HepG2 (cell line): ENCODE data around the gene HADH. TPM values are rescaled to one million over a fixed set of nuclear protein-coding genes. Genes with fewer than 3 reads are reported as not detected.

ENCODE experiments used
- ATAC-seq: fragments of 200-7000 bp; cut with Tn5 transposase; 3 replicates; pipeline ENCODE4 v1.9.1; 2020; ENCODE audit warnings: mild to moderate bottlenecking, moderate library complexity
- BruUV-seq: library from RNA; stranded (reverse); fragments of 400-500 nt; replicated peaks from 2 replicates; lab custom pipeline; 2021; lab: Mats Ljungman, UMichigan
- CTCF ChIA-PET: fragments of 300-600 bp; formaldehyde crosslinking; extraction: SDS; loops from one replicate; lab custom pipeline; 2021; ENCODE audit warnings: low total read pairs, inconsistent platforms, low intra/inter-chr PET ratio; lab: Yijun Ruan, JAX
- POLR2A ChIA-PET: fragments of 350-600 bp; sonication (Branson Sonifier 250); formaldehyde crosslinking; loops from one replicate; lab custom pipeline; 2020; ENCODE audit warnings: antibody characterized with exemption, inconsistent platforms; lab: Yijun Ruan, JAX
- DNase-seq: peaks from one replicate; pipeline ENCODE4 v3.0.0-alpha.2; 2015; ENCODE audit warnings: low spot score
- FAIRE-seq: peaks from 3 replicates; lab custom pipeline; 2011; peaks lifted over from hg19 to GRCh38; lab: Jason Lieb, UNC
- H2AFZ ChIP-seq: one replicate; pipeline ENCODE4 v1.6.1; 2011; ENCODE audit warnings: low read length, inconsistent platforms
- H3K27ac ChIP-seq: fragments of 300-600 bp; 3 replicates; pipeline ENCODE4 v1.8.0; 2011; ENCODE audit warnings: mixed run types, mild to moderate bottlenecking, mixed read lengths, low read length, inconsistent platforms; ENCODE audit not compliant: insufficient read depth; ENCODE audit errors: extremely low read length
- H3K27me3 ChIP-seq, 2 experiments: fragments of 200-600 bp in 1 of 2; 2 replicates in 1 of 2; 3 replicates in 1 of 2; pipeline versions ENCODE4 v1.6.0 to v1.8.0; 2011; ENCODE audit warnings: low read length in 2 of 2, mild to moderate bottlenecking in 2 of 2, moderate library complexity in 2 of 2, inconsistent platforms in 1 of 2; ENCODE audit not compliant: insufficient read depth in 2 of 2, control insufficient read depth in 1 of 2
- H3K36me3 ChIP-seq, 2 experiments: fragments of 200-600 bp in 1 of 2; replicated peaks in 1 of 2; 2 replicates in 1 of 2; 3 replicates in 1 of 2; pipeline versions ENCODE4 v1.5.1 to v1.8.0; 2011; ENCODE audit warnings: low read length in 2 of 2, inconsistent platforms in 1 of 2; ENCODE audit not compliant: insufficient read depth in 2 of 2, control insufficient read depth in 1 of 2
- H3K4me1 ChIP-seq: 2 replicates; pipeline ENCODE4 v1.5.1; 2012; ENCODE audit warnings: low read length, inconsistent platforms; ENCODE audit not compliant: insufficient read depth
- H3K4me2 ChIP-seq: 2 replicates; pipeline ENCODE4 v1.6.0; 2011; ENCODE audit warnings: low read depth, low read length, inconsistent platforms
- H3K4me3 ChIP-seq, 3 experiments: fragments of 200-600 bp in 1 of 3; sonication (generic), shearing (Covaris generic) in 1 of 3; replicated peaks in 1 of 3; 2 replicates each; pipeline ENCODE4 v1.5.1; 2011 to 2016; ENCODE audit warnings: low read length in 3 of 3, inconsistent platforms in 2 of 3, low read depth in 2 of 3, mild to moderate bottlenecking in 2 of 3, control low read depth in 1 of 3, mixed read lengths in 1 of 3; ENCODE audit not compliant: insufficient read depth in 1 of 3
- H3K79me2 ChIP-seq: one replicate; pipeline ENCODE4 v1.6.1; 2011; ENCODE audit warnings: low read length, inconsistent platforms; ENCODE audit not compliant: insufficient read depth
- H3K9ac ChIP-seq: 2 replicates; pipeline ENCODE4 v1.6.0; 2011; ENCODE audit warnings: mild to moderate bottlenecking, low read depth, low read length, inconsistent platforms; ENCODE audit not compliant: insufficient read depth
- H3K9me3 ChIP-seq: 2 replicates; pipeline ENCODE4 v1.5.1; 2012; ENCODE audit warnings: mild to moderate bottlenecking, low read length
- H4K20me1 ChIP-seq: 2 replicates; pipeline ENCODE4 v1.6.0; 2011; ENCODE audit warnings: inconsistent platforms, mild to moderate bottlenecking, low read length, moderate library complexity; ENCODE audit not compliant: insufficient read depth
- GABPB1 ChIP-seq: IDR thresholded peaks from 2 replicates; pipeline ENCODE4 v1.6.1; 2016; ENCODE audit warnings: mild to moderate bottlenecking, missing genetic modification reagents, moderate library complexity, missing compliant biosample characterization
- HNF4A ChIP-seq: sonication (generic); formaldehyde crosslinking; IDR thresholded peaks from 2 replicates; pipeline ENCODE4 v1.4.0; 2020; ENCODE audit warnings: missing genetic modification reagents
- ISL2 ChIP-seq: sonication (generic); formaldehyde crosslinking; IDR thresholded peaks from 2 replicates; pipeline ENCODE4 v1.5.0; 2020; ENCODE audit warnings: missing genetic modification reagents
- MNT ChIP-seq: fragments of 450-650 bp; IDR thresholded peaks from 2 replicates; pipeline ENCODE4 v1.6.1; 2016
- NFIC ChIP-seq: IDR thresholded peaks from 2 replicates; pipeline ENCODE4 v1.6.1; 2012; ENCODE audit warnings: mild to moderate bottlenecking, low read length, inconsistent platforms
- RAD51 ChIP-seq: fragments of 450-650 bp; IDR thresholded peaks from 2 replicates; pipeline ENCODE4 v1.6.1; 2016; ENCODE audit warnings: borderline replicate concordance
- SP1 ChIP-seq, 2 experiments: fragments of 450-650 bp in 1 of 2; sonication (generic) in 1 of 2; formaldehyde crosslinking in 1 of 2; IDR thresholded peaks; 2 replicates each; pipeline versions ENCODE4 v1.4.0 to v1.6.1; 2016 to 2020; ENCODE audit warnings: missing genetic modification reagents in 1 of 2
- ZBTB43 ChIP-seq: sonication (generic); formaldehyde crosslinking; conservative IDR thresholded peaks from 2 replicates; pipeline ENCODE4 v1.4.0; 2020; ENCODE audit warnings: missing genetic modification reagents
- ZFP62 ChIP-seq: sonication (generic); formaldehyde crosslinking; IDR thresholded peaks from 2 replicates; pipeline ENCODE4 v1.4.0; 2020; ENCODE audit warnings: missing genetic modification reagents
- ZNF670 ChIP-seq: sonication (generic); formaldehyde crosslinking; IDR thresholded peaks from 2 replicates; pipeline ENCODE4 v1.8.0; 2022; ENCODE audit warnings: mild to moderate bottlenecking, missing genetic modification reagents, borderline replicate concordance
- ZSCAN29 ChIP-seq: sonication (generic); formaldehyde crosslinking; conservative IDR thresholded peaks from 2 replicates; pipeline ENCODE4 v1.4.0; 2020; ENCODE audit warnings: mild to moderate bottlenecking, missing genetic modification reagents
- ZXDC ChIP-seq: sonication (generic); formaldehyde crosslinking; IDR thresholded peaks from 2 replicates; pipeline ENCODE4 v1.5.0; 2020; ENCODE audit warnings: mild to moderate bottlenecking, missing genetic modification reagents
- WGBS: methylation state at CpG from one replicate; pipeline ENCODE4 v1.1.6; 2017; ENCODE audit warnings: low lambda C conversion rate; 5-methylcytosine and 5-hydroxymethylcytosine counted together
- in situ Hi-C: cut with HindIII; loops from 2 replicates; pipeline ENCODE4 v1.10.0; 2017; ENCODE audit warnings: low pct_unique_long_range_greater_than_20kb; ENCODE audit not compliant: extremely low pct_ligation_motif_present
- intact Hi-C: fragments of 100-400 bp; cut with micrococcal nuclease; formaldehyde crosslinking; loops from one replicate; pipeline ENCODE4 v1.10.0; 2022; ENCODE audit not compliant: unreplicated experiment
- polyA plus RNA-seq, 8 experiments: library from polyadenylated mRNA; depleted of rRNA in 3 of 8; stranded (reverse) in 7 of 8; unstranded in 1 of 8; fragments of >200 nt; fragmentation: Illumina TruSeq in 4 of 8; extraction: Trizol in 4 of 8; gene quantifications; 2 replicates each; pipeline versions ENCODE4 v1.2.1 to v1.2.3, GENCODE V29; 2011 to 2016; ENCODE audit warnings: low read depth in 4 of 8, missing spikeins in 1 of 8, mixed read lengths in 1 of 8; ENCODE audit not compliant: insufficient read depth in 1 of 8
- total RNA-seq, 5 experiments: library from RNA; depleted of rRNA; stranded (reverse); fragments of >200 nt; fragmentation: Illumina TruSeq; extraction: Trizol; gene quantifications; 2 replicates each; pipeline ENCODE4 v1.2.3, GENCODE V29; 2016; ENCODE audit warnings: low read depth in 1 of 5

The HADH gene
- total and polyA plus RNA-seq, 2 of the 13 experiments (the other 11 are each of a cell fraction or from before 2014, with no cell fraction given) = 29.6 to 33.9 TPM

GRCh38 chr4:108054025-108054638, 64.4 kb downstream of the HADH start:
- H3K9me3 ChIP-seq = no peaks in the 10 kb centered on the region
- H3K79me2 ChIP-seq = no peaks in the 10 kb centered on the region
- in situ Hi-C loops (no loop called here), intact Hi-C loops (no loop called here)
- ChIA-PET POLR2A (no interaction called here), CTCF (no interaction called here)
- WGBS = 69% methylated on average over 14 of the region's 16 CpGs
- H2AFZ ChIP-seq = no peak overlapping the region
- no peak overlapping the region for H3K4me3 ChIP-seq
- no peak overlapping the region for H3K27ac ChIP-seq
- FAIRE-seq = no peak
- no peaks in the 10 kb centered on the region; a peak in 1 of 5 replicates for H3K27me3 ChIP-seq
- H4K20me1 ChIP-seq = no peaks in the 10 kb centered on the region
- ATAC-seq = no peak
- BruUV-seq = no TSS peak
- DNase-seq = no peak
- H3K4me2 ChIP-seq = no peak overlapping the region
- H3K36me3 ChIP-seq = no peaks in the 10 kb centered on the region
- H3K9ac ChIP-seq = no peak overlapping the region
- H3K4me1 ChIP-seq = peaks cover 6% of the 10 kb centered on the region; the same call in 1 of the 2 replicates
- TF ChIP-seq GABPB1 = no peak
- no peak for TF ChIP-seq ZBTB43
- no peak for TF ChIP-seq HNF4A (CRISPR knock-in tag)
- no peak for TF ChIP-seq ZNF670 (CRISPR knock-in tag)
- TF ChIP-seq ZSCAN29 = no peak
- no peak for TF ChIP-seq ZFP62 (CRISPR knock-in tag)
- TF ChIP-seq ISL2 = no peak
- no peak for TF ChIP-seq SP1 (IDR thresholded peaks at IDR 0.05)
- no peak for TF ChIP-seq SP1 (CRISPR knock-in tag; IDR thresholded peaks at IDR 0.05)
- no peak for TF ChIP-seq RAD51
- no peak for TF ChIP-seq NFIC
- TF ChIP-seq ZXDC (CRISPR knock-in tag) = no peak
- TF ChIP-seq MNT = no peak
